GM23248 (cell line): Measurements from ENCODE around the gene CCR8.

ENCODE experiments used
- EZH2 ChIP-seq: fragments of 200-600 bp; sonication (generic); IDR thresholded peaks from 2 replicates; pipeline ENCODE4 v1.6.1; 2018; ENCODE audit warnings: antibody characterized with exemption, mild to moderate bottlenecking; ENCODE audit not compliant: insufficient read depth, poor library complexity, severe bottlenecking
- EZH2phosphoT487 ChIP-seq: fragments of 200-600 bp; sonication (generic); IDR thresholded peaks from 2 replicates; pipeline ENCODE4 v1.6.1; 2018; ENCODE audit warnings: antibody characterized with exemption, moderate library complexity, mild to moderate bottlenecking, low read depth; ENCODE audit not compliant: insufficient read depth

- TF ChIP-seq EZH2phosphoT487: no peak
- no peak for TF ChIP-seq EZH2
These were observed 15.3 kb downstream of the CCR8 start for GRCh38 chr3:39344746-39345344.
